Pulmonary artery endothelial cell (primary cell): Measurements from ENCODE around the gene MLLT10. TPM values are rescaled to one million over a fixed set of nuclear protein-coding genes. Genes with fewer than 3 reads are reported as not detected.

Experiments
- DNase-seq: peaks from one replicate; pipeline ENCODE4 v3.0.0-alpha.2; 2011; ENCODE audit warnings: low read depth, low spot score
- total RNA-seq: library from RNA; depleted of rRNA; stranded (reverse); fragments of >200 nt; gene quantifications from 2 replicates; pipeline ENCODE4 v1.2.3, GENCODE V29; 2014

The MLLT10 gene
- total RNA-seq, 1 donor from 2014 or later, result 36.9 TPM

GRCh38 chr10:21516242-21517131 is 17.5 kb upstream of the MLLT10 start:
- DNase-seq, result no peak

- DNase-seq, result no peak
Observed at GRCh38 chr10:21517134-21518031, 16.6 kb upstream of the MLLT10 start.

- no peak for DNase-seq
Observed at GRCh38 chr10:21518149-21518640, 15.8 kb upstream of the MLLT10 start.

- no peak for DNase-seq
Observed at GRCh38 chr10:21518641-21519396, 15.2 kb upstream of the MLLT10 start.

- no peak for DNase-seq
Observed at GRCh38 chr10:21519397-21519933, 14.6 kb upstream of the MLLT10 start.

GRCh38 chr10:21519941-21520436 is 14.0 kb upstream of the MLLT10 start:
- no peak for DNase-seq

- DNase-seq, result no peak
Observed at GRCh38 chr10:21520509-21520908, 13.5 kb upstream of the MLLT10 start.

GRCh38 chr10:21520949-21521348 is 13.1 kb upstream of the MLLT10 start:
- DNase-seq, result no peak

GRCh38 chr10:21521751-21522533 is 12.1 kb upstream of the MLLT10 start:
- DNase-seq, result no peak

- DNase-seq, result no peak
Observed at GRCh38 chr10:21522631-21523406, 11.2 kb upstream of the MLLT10 start.

GRCh38 chr10:21523557-21524008 is 10.4 kb upstream of the MLLT10 start:
- DNase-seq, result no peak

GRCh38 chr10:21524131-21524525 is 9.9 kb upstream of the MLLT10 start:
- DNase-seq, result no peak

- no peak for DNase-seq
Observed at GRCh38 chr10:21524526-21525366, 9.3 kb upstream of the MLLT10 start.

- peak; percentile 75 for DNase-seq
Observed at GRCh38 chr10:21525367-21526187, 8.5 kb upstream of the MLLT10 start, which contains the start of gene SKIDA1. TSS of gene SKIDA1 (minus strand) at chr10:21525682. CDS start at chr10:21517822, 7,860 bp downstream.

- DNase-seq, result no peak
Observed at GRCh38 chr10:21526188-21526859, 7.7 kb upstream of the MLLT10 start.

GRCh38 chr10:21526860-21527597 is 7.0 kb upstream of the MLLT10 start:
- no peak for DNase-seq
